Activated CD4-positive, alpha-beta T cell treated with anti-CD3 and anti-CD28 coated beads, Interleukin-2, amount 50 U/mL, for 48 hours (primary cell): Measurements from ENCODE around the gene SLC8A1.

Experiments used
- DNase-seq, 2 experiments: peaks; one replicate each; pipeline ENCODE4 v3.0.0-alpha.2; 2020

SLC8A1 gene

GRCh38 chr2:40129725-40130124 lies 322.2 kb downstream of the SLC8A1 start:
- no peak for DNase-seq

- DNase-seq: no peak
These were observed 323.1 kb downstream of the SLC8A1 start for GRCh38 chr2:40128796-40129195.

GRCh38 chr2:40127890-40128557 lies 323.9 kb downstream of the SLC8A1 start:
- DNase-seq: no peak

- DNase-seq: no peak
These were observed 324.7 kb downstream of the SLC8A1 start for GRCh38 chr2:40127146-40127545.

GRCh38 chr2:40126006-40126405 lies 325.9 kb downstream of the SLC8A1 start:
- DNase-seq: no peak

- DNase-seq: no peak
These were observed 328.1 kb downstream of the SLC8A1 start for GRCh38 chr2:40123746-40124145.

- DNase-seq: no peak
These were observed 328.6 kb downstream of the SLC8A1 start for GRCh38 chr2:40123326-40123725.

GRCh38 chr2:40120957-40121356 lies 330.9 kb downstream of the SLC8A1 start:
- DNase-seq: no peak

- no peak for DNase-seq
These were observed 331.9 kb downstream of the SLC8A1 start for GRCh38 chr2:40120026-40120425.

GRCh38 chr2:40118622-40119021 lies 333.3 kb downstream of the SLC8A1 start:
- DNase-seq: no peak

- no peak for DNase-seq
These were observed 336.0 kb downstream of the SLC8A1 start for GRCh38 chr2:40115894-40116293.

GRCh38 chr2:40115348-40115747 lies 336.5 kb downstream of the SLC8A1 start:
- DNase-seq: no peak

- DNase-seq: no peak
These were observed 337.9 kb downstream of the SLC8A1 start for GRCh38 chr2:40113997-40114396.

GRCh38 chr2:40113272-40113968 lies 338.5 kb downstream of the SLC8A1 start:
- no peak for DNase-seq

GRCh38 chr2:40109381-40109780 lies 342.5 kb downstream of the SLC8A1 start:
- DNase-seq: no peak

- DNase-seq: no peak
These were observed 343.0 kb downstream of the SLC8A1 start for GRCh38 chr2:40108851-40109250.

- DNase-seq: no peak
These were observed 345.8 kb downstream of the SLC8A1 start for GRCh38 chr2:40106061-40106460.

- DNase-seq: no peak
These were observed 346.3 kb downstream of the SLC8A1 start for GRCh38 chr2:40105593-40105992.

GRCh38 chr2:40103590-40103989 lies 348.3 kb downstream of the SLC8A1 start:
- DNase-seq: no peak

- no peak for DNase-seq
These were observed 348.7 kb downstream of the SLC8A1 start for GRCh38 chr2:40103163-40103562.

- DNase-seq: no peak
These were observed 349.4 kb downstream of the SLC8A1 start for GRCh38 chr2:40102447-40102846.

GRCh38 chr2:40101131-40101575 lies 350.7 kb downstream of the SLC8A1 start:
- no peak for DNase-seq

GRCh38 chr2:40100676-40101075 lies 351.2 kb downstream of the SLC8A1 start:
- DNase-seq: no peak

GRCh38 chr2:40098786-40099470 lies 353.0 kb downstream of the SLC8A1 start:
- no peak for DNase-seq
